NCI-H2081 treated with DMSO at 0.1 percent for 48 hours (cell line): ENCODE measurements around the gene MAP6.

Source experiments
- DNase-seq: peaks from one replicate; lab custom pipeline; 2025; lab: John Stamatoyannopoulos, UW

The MAP6 gene

DNA sequence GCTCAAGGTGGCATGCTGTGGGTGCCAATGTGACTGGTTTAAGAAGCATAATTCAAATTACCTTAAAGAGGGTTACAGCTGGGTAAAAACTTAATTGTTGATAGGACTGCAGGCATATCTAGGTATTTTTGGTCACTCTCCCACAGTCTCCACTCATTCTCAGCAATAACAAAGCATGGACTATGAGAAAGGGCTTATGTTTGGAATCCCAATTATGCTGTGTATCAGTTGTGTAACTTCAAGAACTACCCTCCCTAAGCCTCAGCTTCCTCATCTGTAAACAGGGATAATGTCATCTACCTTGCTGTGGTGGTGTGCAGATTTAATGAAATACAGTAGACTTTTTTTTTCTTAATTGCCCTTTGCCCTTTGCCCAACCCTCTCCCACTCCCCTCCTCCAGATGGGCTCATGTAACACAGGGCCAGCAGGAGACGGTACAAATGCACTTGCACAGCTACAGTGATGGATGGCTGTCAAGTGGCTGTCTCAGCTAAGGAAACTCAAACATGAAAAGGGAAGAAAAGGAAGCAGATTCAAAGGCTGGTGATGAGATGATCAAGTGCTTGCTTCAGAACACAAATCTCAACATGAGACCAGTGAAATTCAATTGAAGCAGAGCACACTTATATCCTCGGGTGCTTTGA is 37.6 kb downstream of the MAP6 start:
- no peak for DNase-seq

DNA sequence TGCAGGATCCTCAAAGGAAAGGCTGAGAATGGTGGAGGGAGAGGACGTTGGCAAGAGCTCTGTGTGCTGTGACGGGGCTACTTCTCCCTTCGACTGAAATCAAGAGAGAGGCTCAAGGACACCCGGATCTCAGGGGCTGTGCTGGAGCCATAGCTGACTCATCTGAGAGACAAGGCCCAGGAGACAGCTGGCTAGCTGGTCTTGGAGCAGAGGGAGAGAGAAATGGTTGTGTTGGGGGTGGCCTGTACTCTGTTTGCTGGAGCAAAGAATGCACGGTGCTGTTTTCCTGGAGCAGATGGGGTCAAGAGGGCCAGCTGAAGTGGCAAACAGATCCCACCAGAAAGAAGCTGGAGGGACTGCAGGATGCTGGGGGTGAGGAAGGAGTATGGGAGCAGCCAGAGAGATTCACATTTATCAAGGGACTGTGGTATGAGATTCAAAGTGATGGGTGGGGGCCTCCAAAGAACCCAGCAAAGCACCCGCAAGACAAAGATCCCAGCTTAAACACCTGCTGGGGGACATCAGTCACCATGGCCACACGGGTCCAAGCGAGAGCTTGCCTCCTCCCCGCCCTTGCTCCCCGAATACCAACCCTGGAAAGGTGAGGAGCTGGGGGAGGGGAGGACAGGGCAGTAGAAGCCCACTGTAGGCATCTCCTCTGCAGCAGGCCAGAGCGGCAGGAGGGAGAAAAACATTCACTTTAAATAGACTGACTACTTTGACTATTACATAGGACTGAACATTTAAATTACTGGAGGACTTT is 40.8 kb downstream of the MAP6 start:
- DNase-seq = no peak

DNA sequence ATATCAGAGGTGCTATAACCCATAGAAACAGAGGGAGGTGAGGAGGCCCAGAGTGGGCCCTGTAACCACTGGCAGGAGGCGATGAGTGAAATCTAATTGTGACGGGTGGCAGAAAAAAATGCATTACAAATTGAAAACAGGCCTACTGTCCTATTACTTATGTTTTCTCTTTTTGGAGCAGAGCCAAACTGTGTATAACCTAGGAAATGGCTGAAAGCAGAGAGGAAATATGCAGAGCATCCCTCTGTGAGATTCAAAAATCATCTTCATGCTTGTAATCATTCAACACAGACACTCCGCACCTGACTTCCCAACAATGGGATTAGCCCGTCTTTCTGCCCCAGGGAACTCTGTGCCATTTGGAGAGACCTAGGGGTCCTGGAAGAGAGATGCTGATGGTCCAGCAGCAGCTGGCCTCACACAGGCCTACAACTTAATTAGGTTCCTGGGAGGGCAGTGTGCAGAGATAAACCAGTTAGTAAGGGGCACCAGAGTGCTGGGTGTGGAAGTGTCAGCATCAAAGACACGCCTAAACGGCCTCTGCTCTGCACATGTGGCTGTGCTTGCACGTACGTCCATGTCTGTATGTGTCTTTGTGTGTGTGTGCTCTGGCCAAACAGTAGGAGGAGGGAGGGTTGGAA is 41.8 kb downstream of the MAP6 start:
- DNase-seq = no peak

DNA sequence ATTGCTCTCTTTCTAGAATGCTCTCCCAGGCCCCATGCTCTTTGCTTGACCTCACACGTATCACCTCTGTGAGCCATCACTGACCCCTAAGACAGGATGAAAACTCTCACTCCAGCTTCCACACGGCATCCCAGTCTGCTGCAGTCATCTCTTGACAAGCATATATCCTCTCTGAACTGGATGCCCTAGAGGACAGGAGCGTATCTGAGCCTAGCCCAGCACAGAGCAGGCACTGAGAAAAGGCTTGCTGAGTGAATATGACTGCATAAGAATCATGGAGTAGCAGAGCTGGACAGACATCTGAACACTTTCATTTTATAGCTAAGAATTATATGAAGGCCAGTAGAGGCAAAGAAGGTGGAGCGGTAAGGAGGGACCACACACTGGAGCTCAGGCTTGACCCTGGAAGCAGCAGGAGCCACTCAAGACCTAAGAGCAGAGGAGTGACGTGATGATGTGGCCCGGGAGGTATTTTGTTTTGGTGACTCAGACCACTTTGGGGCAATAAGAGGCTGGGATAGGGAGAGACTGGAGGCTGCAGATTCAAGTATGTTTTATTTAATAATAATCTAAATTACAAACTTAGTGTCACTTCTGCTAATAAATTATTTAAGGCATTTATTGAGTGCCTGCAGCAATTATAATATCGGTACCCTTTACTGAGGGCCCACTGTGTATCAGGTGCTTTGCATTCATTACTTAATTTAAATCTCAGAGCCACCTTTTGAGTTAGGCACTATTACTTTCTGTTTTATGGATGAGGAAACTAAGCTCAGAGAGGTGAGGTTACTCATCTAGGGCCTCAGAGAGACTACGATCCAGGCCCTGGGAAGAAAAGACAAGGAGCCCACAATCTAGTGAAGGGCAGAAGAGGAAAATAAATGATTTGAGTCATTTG is 42.6 kb downstream of the MAP6 start:
- no peak for DNase-seq

DNA sequence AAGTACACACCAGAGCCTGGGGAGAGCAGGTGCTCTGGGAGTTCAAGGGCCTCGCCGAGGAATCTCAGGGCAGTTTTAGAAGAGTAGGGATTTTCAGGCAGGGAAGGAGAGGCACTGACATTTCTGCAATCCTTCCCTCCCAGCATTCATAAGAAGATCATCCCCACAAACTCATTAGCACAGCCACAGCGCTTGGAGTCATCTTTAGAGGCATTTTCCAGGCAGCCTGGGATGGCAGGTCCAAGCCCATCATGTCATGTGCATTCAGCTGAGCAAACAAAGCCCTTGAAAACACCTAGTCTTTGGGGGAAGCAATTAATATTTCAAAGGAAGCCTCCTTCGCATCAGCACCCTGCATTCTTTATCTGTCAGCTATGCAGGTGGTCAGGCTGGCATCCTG is 43.8 kb downstream of the MAP6 start:
- DNase-seq = no peak

DNA sequence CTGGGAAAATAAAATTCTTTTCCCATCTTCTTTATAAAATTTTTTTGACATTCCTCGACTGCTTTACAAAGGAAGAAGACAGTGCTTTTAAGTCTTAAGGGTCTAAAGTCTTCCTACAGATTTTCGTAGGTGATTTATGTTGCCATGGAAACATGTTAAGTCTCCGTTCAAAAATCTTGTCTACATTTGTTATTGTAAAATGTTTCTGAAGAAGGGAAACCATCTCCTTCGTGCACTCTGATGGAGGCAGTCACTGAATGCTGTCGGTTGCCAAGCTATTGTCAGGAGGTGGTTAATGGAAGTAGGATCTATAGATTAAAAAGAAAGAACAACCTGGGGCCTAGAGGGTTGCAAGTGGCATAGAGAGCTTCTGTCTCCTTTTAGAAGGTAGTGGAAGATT is 52.6 kb downstream of the MAP6 start:
- DNase-seq = no peak

DNA sequence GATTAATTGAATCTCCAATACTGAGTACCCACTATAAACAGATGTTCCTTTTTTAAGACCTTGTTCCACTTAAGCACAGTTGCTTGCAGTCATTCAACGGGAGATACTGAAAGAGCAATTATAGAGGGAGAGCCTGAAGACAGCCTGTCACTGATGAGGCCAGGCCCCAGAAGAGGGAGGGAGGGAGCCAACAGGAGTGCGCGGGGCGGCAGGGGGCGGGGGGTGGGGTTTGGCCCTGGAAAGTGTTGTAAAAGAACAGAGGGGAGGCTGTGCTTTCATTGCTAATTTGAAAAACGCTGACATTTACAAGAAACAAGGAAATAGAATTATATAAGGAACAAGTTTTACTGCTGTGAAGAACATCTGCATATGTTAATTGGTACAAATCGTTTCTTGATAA is 53.1 kb downstream of the MAP6 start:
- DNase-seq = no peak

DNA sequence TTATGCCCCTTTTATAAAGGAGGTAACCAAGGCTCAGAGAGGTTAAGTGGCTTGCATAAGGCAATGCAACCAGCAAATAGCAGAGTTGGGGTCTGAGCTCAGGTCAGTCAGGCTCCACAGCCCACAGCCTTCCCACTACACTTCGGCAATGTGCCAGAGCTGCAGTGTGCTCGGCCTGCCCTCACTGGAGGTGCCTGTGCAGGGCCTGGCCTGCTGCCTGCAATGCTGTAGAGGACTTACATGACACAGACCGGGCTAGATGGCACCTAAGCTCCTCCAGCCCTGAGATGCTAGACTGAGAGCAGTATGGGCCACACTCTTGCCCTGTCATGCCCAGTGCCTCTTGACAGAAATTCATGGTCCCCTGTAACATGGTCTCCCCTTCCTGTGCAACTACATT is 57.0 kb downstream of the MAP6 start:
- DNase-seq = no peak

DNA sequence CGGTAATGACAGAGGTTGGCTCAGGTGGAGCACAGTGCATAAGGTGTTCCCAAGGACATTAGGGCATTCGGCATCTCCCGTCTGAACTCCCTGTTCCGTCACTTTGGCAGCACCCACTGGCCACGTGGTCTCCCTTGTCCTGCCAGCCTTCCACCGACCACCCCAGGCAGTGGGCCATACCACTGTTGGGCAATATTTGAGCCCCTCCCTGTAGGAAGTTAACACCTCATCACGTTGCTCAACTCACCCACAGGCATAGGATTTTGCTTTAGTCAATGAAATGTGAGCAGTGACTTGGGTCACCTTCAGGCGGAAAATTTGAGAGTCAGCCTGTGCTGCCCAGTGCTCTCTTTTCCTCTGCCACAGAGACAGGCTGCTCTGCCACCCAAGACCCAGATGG is 62.7 kb downstream of the MAP6 start:
- no peak for DNase-seq

DNA sequence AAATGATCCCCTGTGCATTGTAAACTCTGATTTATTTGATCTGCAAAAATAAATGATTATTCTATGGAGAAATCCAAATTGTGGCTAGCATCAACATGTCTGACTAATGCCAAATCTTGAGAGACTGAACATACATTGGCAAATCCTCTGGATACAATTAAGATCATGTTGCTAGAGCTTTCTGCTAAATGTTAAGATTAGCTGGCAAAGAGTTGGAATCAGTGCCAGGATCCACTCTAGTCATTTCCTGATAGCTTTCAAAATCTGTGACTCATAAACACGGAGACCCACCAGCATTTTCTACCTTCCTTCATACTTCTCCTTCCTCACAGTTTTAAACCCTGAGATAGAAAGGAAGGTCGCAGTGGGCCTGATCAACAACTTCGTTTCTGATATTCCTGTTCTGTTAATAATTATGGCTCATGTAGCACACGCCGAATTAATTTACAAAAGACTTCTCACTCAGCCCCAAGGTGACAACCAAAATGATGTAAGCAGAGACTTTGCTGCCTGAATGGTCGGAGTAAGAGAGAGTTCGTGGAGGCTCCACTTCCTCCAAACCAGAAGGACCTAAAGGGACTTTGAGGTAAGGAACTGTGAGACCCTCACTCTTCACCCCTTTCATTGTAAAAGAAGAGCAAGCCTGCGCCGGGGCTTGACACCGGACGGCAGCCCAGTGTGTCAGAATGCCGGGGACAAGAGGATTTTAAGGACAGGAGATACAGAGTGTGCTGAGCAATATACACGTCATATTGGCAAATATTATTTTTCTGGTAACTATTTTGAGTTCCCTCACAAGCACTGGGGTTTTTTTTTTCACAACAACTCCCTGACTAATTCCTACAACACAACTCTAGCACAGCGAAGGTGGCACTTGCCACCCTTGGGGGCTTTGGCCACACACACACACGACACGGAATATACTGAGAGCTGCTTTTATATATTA is 64.8 kb downstream of the MAP6 start:
- DNase-seq = no peak

DNA sequence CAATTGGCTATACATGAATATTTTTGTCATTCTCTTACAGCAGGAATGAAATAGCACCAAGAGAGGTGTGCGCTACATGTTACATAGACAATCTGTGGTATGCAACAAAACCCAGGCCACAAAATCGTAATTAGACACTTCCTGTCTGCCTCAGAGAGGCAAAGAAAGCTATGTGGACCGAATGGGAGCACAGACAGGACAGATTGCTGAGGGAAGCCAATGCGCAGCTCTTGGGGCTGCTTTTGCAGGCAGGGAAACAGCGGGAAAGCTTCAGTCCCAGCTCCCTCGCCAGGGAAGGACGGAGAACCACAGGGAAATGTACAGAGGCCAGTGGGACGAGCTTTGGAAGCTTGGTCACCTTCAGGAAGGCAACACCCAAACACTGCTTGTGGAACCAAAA is 65.9 kb downstream of the MAP6 start:
- DNase-seq = no peak

DNA sequence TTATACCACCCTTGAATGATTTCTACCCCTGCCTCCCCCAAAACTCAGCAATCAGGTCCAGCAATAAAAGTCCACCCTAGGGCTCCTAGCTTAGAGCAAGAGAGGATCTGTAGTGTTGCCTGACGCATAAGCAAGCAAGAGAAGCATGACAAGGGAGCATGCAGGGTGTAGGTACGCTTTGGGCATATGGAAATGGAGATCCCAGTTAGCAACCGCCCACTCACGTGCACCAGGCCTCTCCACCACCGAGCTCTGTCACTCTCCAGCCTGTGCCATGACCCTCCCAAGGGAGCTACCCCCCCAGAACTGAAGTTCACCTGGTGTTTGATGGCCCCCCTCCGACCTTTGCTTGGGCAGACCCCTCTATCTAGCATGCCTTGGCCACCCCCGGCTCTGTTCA is 67.3 kb downstream of the MAP6 start:
- no peak for DNase-seq

DNA sequence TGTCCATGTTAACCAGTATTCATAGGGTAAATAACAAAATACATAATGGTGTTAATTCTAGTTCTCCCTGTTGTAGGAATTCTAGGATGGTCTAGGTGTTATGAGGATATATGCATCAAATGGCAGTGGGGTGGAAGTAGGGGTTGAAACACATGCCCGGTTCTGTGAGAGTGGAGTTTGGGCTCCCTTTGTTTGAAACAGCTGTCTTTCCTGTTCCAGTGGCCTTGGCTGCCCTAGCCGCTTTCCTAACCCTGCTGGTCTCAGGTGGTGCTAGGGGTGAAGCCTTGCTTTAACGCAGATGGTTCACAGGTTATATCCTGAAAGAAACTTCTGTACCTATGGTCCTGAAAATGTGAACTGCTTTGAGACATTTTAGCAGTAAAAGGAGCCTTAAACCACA is 68.5 kb downstream of the MAP6 start:
- DNase-seq = no peak

DNA sequence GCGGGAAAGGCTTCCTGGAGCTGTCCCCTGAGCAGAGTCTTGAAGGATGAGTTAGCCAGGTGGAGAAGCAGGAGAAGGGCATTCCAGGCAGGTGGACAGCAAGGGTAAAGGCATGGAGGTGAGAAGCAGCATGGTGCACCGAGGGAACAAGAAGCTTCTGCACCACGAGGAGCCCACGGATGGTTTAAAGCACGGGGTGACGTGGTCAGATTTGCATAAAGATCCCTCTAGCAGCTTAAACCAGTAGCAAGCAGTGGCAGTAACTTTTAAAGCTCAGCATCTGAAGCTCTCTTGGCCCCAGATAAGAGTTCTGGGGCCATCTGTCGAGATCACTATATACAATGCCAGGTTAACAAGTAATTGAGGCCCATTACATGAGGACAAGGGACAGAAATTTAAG is 69.9 kb downstream of the MAP6 start:
- no peak for DNase-seq

DNA sequence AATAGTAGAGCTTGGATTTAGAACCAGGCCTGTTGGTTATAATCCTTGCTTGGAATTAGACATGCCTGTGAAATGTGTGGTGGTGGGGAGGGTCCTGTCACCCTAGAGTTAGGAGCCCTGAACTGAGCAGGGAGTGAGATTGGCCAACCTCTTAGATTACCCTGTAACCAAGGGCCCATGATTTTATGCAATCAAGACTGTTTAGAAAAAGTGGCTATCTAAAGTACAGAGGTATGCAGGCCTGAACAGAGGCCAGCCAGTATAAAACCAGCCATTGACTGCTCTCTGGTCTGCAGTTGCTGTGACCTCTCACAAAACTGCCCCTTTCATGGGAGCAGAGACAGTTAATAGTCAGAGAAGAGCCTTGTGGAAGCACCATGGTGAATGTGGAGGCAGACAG is 70.6 kb downstream of the MAP6 start:
- no peak for DNase-seq

DNA sequence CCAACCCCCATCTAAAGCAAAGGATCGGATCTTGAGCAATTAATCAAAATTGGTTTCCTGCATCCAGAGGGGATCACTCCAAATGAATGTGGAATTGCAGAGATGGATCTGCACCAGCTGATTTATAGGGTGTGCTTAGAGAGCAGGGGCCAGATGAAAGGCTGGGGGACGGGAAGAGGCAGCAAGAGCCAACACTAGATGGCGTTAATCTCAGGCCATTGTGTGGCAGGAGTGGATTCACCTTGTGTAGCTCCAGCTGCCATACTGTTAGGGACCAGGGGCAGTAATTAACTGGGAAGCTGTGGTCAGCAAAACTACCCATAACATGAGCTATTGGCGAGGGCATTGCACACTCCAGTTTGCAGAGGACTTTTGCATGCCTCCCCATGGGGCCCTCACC is 71.2 kb downstream of the MAP6 start:
- DNase-seq = no peak

DNA sequence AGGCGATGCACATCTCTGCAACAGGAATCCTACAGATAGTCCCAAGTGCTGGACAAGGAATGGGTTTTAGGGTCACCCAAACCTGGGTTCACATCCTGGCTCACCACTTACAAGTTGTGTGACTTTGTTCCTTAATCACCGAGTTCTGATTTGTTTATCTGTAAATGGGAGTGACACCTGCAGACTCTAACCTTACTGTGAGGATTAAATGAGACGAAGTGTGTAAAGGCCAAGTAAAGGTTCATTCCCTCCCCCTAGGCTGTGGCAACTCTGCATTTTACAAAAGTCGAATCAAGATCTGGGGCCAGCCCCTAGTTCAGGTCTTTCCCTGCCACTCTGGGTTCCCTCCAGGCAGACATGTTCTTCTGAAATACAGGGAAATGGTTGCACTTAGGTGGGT is 71.9 kb downstream of the MAP6 start:
- DNase-seq = no peak

DNA sequence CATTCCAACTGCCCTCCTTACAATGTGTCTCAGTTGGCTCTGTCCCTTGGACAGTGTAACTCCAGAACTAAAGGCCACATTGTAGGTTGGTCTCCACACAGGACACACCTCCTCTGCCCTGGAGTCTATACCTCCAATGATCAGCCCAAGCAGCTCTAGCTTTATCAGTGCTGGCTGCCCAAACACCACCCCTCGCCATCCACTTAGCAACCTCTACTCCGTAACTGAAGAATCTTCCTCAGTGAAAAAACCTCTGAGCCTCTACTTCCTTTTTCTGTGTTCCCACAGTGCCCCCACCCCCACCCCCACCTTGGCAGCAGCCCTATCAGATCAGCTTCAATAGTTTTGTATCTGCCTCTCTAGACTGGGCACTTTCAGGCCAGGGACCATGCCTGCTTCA is 73.4 kb downstream of the MAP6 start:
- DNase-seq = no peak

DNA sequence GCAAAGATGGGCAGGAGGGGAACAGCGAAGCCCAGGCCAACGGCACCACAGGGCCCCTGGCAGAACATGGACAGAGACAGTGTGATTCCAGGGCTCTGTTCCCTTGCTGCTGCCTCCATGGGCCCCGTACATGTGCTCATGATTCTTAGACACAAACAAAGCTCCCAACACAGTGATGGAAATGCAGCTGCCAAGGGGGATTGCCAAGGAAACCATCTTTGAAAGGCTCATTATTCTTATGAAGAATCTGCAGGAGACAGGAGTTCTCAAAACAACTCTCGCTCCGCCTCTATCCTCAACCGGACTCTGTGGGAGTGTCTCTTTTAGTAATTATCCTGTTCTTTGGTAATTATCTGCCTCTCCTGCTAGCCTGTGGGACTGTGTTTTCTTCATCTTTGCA is 74.6 kb downstream of the MAP6 start:
- no peak for DNase-seq

DNA sequence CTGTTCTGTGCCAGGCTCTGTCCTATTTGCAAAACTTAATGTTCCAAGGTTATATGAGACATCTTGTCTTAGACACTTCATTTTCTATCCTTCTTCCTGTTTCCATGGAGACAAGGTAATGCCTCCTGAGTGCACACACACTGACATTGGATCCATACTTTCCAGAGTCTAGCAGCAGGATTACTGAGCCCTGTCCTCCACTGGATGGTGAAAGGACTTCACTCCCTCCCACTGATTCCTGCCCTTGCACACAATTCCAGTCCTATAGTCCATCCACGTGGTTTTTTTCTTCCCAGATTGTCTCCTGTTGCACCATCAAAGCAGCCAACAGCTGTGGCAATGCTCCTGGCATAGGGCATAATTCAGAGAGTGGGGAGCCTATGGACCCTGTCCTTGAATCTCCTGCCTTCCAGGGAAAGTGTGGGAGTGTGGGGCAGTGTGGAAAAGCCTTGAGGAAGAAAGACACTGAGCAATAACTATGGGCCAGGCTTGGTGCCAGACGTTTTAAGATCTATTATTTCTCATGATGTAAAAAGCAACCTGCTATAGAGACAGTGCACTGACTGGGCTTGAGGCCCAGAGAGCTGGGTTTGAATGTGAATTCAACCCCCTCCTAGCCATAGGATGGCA is 75.4 kb downstream of the MAP6 start:
- no peak for DNase-seq

DNA sequence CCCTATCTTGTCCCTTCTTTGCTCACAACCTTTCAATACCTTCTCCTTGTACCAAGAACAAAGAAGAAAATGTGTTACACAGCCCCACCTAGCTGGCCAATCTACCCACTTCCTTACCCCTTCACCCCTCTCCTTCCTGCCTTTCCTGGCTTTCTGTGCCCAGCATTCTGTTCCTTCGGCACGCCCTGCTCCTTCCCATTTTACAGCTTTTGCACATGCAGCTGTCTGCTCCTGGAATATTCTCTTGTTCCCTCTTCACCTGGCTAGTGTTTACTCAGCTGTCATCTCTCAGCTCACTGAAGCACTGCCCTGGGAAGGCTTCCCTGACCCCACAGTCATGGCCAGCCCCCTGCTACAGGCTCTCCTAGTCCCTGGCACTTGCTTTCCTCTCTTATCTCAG is 76.1 kb downstream of the MAP6 start:
- DNase-seq = no peak
